ENCODE data around the gene RND1.
"Not testable (repeated sequence)": the region's sequence is repeated elsewhere in the genome, so short reads cannot be mapped to it uniquely, and the experiment has no call there.

RND1 gene

DNA sequence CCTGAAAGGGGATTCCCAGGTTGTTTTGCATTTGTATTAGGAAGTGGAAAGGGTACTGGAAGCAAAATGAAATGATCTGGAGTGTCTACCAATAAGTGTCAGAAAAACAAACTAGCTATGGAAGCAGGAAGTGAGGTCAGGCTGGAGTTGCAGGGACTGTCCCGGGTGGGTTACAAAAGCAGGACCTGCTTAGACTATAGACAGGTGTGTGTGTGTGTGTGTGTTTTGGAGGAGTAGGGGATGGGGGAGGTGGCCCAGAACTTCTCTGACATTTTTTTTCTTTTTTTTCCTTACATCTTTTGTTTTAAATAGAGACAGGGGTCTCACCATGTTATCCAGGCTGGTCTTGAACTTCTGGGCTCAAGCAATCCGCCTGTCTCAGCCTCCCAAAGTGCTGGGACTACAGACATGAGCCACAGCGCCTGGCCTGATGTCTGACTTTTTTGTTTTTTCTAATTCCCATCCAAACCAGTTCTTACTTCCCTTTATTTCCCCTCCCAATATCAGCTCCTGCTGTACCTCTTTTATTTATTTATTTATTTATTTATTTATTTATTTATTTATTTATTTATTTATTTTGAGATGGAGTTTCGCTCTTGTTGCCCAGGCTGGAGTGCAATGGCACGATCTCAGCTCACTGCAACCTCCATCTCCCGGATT is 512 bp upstream of the RND1 start:
- DNase-seq: no peak

DNA sequence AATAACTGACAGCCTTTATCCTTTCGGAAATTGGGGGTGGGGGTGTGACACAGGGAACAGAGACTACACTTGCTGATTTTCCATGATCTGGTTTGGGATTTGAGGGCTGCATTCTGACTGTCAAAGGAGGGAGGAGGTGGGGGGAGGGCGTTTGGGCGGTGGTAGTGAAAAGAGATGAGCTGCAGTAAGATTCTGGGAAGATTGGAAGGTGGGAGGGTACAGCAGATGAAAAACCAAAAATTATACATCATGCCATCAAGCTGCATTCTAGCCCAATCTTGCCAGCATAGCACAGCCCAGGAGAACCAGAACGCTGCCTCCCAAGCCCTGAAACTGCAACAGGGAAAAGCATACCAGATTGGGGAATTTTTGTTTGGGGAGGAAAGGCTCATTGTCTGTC is 2.4 kb downstream of the RND1 start:
- no peak for DNase-seq

DNA sequence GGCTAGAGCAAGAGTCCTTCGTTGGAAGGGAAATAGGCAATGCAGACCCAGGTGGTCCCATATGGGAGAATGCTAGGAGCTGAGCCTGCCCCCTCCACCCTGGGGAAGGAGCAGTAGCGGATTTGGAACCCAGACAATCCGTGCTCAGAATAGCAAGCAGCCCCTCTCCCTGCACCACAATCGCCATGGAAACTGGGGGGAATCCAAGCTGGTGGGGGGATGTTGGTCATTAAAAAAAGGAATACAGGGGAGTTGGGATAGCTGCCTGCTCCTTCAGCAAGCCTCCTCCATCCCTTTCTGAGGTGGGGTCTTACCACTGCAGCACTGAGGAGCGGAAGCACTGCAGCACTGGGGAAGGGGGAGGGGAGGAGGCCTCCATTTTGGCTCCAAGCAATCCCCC is 2.9 kb downstream of the RND1 start:
- no peak for DNase-seq

DNA sequence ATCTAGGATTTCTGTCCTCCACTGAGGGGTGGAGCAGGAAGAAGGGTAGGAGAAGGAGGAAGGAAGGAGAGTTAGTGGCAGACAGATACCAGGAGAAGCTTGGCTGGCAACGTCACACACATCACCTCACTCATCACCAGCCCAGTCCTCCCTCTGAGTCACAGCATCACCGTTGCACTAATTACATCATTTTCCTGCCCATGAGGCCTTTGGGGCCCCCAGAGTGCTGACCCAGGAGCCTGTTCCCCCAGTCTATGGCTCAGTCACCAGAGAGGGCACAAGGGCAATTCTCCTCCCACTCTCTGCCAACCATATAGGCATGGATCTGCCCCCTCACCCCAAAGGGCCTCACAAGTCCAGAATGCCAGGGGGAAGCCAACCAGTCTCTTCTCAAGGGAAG is 4.6 kb downstream of the RND1 start:
- no peak for DNase-seq

DNA sequence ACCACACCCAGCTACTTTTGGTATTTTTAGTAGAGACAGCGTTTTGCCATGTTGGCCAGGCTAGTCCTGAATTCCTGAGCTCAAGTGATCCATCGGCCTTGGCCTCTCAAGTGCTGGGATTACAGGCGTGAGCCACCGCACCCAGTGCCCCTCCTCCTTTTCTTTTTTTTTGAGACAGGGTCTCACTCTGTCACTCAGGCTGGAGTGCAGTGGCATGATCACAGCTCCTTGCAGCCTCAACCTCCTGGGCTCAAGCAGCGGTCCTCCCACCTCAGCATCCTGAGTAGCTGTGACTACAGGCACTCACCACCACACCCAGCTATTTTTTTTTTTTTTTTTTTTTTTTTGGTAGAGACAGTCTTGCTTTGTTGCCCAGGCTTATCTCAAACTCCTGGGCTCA is 5.4 kb downstream of the RND1 start:
- not testable (repeated sequence) for DNase-seq

DNA sequence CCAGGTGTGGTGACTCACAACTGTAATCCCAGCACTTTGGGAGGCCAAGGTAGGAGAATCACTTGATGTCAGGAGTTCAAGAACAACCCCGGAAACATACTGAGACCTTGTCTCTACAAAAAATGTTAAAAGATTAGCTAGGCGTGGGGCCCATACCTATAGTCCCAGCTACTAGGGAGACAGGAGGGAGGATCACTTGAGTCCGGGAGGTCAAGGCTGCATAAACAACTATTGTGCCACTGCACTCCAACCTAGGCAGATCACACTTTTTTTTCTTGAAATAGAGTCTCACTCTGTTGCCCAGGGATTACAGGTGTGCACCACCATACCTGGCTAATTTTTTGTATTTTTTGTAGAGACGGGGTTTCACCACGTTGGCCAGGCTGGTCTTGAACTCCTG is 6.1 kb downstream of the RND1 start:
- no peak for DNase-seq

DNA sequence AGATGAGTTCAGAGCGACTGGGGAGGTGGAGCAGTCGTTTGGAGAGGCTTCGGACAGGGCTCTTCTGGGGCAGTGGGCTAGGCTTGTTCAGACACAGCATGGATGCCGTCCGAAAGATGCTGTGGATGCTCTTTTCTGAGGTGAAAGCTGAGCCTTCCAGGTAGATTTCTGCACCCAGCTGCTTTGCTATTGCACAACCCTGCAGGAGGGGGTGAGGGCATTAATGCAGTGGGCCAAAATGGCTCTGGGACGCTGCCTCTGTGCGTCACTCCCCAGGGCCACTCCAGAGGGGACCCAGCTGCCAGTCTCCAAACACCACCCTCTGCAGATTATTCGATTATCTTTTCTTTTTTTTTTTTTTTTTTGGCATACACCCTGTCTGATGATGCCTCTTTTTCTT is 7.6 kb downstream of the RND1 start:
- DNase-seq: no peak

DNA sequence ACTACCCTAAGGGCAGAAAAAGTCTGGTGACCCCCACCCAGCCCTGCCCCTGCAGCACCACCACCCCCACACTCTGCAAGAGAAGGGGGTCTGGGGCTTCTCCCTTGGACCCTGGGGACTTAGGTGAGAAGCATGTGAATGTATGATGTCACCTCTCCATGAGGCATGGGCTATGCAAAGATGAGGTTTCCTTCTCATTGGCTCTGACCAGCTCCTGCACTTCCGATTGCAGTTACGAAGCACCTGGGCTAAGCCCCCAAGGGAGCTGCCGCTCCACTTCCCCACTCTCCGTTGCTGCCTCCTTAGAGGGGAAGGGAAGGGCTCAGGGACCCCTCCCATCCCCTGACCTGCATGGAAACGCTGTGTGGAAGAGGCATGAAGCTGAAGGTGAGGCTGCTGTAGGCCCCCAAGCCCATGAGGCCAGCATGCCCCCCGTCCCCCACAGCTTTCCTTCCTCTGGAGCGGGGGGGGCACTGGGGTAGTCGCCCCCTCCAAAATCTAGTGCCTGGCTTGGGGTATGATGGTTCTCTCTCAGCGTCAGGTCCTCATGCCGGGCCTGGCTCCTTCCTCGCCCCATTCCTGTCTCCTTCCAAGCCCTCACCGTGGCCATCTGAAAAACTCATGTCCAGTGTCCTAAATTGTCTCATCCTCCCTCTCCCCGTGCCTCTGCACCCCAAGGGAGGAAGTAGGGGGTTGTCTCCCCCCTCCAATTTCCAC is 8.2 kb downstream of the RND1 start:
- no peak for DNase-seq

DNA sequence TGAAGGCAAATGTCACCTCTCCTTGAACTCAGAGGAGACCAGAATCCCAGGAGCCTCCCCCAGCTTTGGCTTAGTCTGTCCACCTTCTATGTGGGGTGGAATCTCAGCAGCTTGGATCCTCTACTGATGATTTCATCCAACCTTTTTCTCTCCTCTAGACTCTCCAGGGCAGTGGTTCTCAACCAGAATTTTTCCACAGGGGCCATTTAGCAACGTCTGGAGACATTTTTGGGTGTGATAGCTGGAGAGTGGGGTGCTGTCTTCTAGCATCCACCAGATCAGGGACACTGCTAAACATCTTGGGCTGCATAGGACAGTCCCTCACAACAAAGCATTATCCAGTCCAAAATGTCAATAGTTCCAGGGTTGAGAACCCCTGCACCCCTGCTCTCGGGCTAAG is 9.3 kb downstream of the RND1 start:
- no peak for DNase-seq

DNA sequence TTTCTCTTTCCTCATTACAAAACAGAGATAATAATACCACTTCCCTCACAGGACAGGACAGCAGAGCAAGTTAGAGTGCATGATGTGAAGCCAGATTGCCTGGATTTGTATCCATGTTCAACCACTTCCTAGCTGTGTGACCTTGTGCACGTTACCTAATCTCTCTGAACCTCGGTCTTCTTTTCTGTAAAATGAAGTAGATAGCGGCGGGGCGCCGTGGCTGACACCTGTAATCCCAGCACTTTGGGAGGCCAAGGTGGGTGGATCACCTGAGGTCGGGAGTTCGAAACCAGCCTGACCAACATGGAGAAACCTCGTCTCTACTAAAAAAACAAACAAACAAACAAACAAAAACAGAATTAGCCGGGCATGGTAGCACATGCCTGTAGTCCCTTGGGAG is 10.7 kb downstream of the RND1 start:
- not testable (repeated sequence) for DNase-seq

DNA sequence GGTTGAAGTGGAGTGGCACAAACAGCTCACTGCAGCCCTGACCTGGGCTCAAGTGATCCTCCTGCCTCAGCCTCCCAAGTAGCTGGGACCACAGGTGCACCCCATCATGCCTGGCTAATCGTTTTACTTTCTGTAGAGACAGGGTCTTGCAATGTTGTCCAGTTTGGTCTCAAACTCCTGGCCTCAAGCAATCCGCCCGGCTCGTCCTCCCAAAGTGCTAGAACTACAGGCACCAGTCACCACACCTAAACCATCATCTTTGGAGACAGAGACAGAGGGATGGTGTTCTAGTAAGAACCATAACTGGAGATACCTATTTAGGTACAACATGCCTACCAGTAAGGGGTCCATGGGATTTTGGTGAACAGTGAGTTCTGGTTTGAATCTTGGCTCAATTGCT is 11.2 kb downstream of the RND1 start:
- DNase-seq: no peak

DNA sequence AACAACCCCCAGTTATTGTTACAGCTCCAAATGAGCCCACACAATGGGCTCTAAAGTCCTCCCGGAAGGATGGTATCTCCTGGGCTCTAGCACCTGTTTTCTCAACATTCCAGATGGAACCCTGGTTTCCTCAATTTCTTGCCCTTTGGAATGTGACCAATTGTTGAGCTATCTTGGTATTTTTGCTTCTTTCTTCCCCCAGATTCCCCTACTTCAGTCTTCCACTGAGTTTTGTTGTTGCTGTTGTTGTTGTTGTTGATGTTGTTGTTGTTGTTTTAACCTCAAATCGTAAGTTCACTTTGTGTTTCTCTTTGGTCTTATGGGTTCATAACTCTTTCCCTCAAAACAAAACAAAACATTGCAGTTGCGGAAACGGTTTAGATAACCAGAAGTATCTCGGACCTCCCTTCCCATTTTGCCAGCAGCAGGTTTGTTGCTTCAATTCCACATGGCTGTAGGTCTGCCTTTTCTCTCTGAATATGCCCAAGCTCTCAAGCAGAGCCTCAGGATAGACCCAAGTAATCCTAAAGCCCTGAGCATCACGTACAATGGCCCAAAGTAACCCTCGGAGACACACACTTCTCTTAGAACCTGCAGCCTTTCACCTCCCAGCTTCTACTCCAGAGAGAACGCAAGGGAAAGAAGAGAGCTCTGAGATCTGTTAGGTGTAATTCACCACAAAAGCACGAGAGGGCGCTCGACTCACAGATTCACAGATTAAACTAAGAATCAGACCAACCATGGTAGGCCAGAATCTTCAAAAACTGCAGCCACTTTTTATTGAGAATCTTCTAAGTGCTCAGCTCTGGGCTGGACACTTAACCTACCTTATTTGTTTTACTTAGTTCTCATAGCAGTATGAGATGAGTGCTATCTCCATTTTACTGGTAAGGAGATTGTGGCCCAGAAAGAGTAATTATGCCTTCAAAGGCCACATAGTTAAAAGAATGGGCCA is 12.7 kb downstream of the RND1 start:
- peak; percentile 83 for DNase-seq

DNA sequence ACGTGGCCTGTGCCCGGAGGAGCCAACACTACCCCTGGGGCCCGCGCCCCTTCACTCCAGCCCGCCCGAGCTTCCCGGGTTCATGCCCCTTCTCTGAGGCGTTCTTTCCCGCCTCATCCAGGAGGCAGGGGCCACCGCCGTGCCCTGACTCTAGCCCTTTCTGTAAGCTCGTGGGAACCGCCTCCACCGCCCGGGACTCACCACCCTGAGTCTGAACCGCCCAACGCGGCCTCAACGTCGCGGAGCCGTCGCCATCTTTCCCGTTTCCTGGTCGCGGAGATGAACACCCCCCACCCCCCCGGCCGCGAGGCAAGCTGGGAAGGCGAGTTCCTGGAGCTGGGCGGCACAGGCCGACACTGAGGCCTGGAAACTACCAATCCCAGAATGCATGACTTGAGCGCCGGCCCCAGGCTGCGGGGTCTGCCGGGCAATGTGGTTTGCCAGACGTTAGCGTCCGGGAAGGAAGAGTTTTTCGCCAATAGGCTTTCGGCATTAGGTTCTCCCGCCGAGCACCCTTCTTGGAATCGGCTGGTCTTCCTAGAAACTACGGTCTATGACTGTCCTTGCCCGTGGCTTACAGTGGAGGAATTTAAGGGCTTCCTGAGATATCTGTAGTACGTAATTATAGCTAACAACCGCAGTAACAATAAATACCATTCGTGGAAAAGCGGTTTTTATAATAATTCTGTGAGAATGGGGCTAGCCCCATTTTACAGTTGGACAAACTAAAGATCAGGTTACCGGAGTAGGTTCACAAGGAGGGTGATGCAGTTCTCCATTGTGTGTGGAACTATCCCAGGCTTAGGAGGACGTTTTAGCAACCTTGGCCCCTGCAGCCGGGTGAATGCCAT is 13.6 kb downstream of the RND1 start, which contains the start of gene DDX23:
Gene DDX23, minus strand, starts transcription at position 281 of the 851 bp plus-strand sequence. CDS start 6,381 bp downstream, outside the sequence.
- peak; percentile 90 for DNase-seq

DNA sequence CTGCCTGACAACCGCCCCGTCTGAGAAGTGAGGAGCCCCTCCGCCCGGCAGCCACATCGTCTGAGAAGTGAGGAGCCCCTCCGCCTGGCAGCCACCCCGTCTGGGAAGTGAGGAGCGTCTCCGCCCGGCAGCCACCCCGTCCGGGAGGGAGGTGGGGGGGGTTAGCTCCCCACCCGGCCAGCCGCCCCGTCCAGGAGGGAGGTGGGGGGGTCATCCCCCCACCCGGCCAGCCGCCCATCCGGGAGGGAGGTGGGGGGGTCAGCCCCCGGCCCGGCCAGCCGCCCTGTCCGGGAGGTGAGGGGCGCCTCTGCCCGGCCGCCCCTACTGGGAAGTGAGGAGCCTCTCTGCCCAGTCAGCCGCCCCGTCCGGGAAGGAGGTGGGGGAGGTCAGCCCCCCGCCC is 23.6 kb downstream of the RND1 start:
- not testable (repeated sequence) for DNase-seq

DNA sequence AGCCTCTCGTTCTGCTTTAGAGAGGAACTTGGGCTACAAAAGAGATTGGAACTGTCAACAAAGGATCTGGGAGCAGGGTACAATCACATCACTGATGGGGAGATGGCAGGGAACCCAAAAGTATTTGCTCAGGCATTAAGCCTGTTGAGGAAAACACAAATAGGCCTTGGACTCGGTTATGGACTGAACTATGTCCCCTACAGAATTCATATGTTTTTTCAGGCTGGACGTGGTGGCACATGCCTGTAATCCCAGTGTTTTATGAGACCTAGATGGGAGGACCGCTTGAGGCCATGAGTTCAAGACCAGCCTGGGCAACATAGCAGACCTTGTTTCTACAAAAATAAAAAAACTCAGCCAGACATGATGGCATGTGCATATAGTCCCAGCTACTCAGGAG is 27.6 kb downstream of the RND1 start:
- DNase-seq: no peak

DNA sequence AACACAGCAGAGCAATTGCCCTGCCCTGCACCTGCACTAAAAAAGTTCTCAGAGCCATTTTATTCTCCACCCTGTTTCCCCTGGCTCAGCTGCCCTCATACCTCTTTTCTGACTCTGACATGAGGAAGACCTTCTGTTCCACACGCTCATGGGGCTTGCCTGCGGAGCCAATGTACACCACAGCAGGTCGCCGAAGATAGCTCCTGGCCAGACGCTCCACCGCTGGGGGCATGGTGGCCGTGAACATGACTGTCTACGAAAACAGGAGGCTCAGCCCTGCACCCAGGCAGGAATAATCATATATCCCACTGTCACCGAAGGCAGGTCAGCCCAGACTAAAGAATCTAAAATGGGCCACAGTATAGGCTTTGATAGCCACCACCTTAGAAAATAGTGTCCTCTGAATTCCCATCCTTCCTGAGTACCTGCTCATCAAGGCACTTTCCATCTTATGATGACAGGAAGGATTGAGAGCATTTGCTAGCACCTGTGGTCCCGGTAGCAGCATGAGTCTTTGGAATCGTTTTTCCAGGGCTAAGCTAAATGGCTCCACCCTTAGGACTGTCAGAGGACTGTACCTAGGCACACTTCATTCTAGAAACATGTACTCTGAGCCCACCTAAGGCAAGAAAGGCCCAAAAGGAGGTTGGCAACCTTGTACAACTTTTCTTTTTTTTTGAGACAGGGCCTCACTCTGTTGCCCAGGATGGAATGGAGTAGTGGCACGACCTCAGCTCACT is 33.2 kb downstream of the RND1 start:
- no peak for DNase-seq

DNA sequence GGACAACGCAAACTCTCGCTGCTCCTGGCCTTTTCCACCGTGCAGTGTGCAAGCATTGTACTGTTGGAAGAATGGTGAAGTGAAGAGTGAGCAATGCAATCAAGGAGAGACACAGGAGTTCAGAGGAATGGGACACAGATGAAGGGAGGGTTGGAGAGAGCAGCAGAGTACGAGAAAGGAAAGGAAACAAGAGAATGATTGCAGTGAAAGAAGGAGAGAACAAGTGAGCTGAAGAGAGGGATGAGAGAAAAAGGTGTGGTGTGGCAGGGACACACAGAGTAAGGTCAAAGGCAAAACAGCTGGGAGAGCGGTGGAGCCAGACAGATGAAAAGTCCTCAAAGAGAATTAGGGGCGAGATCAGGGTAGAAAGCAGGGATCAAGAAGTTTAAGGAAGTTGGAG is 34.4 kb downstream of the RND1 start:
- DNase-seq: no peak

DNA sequence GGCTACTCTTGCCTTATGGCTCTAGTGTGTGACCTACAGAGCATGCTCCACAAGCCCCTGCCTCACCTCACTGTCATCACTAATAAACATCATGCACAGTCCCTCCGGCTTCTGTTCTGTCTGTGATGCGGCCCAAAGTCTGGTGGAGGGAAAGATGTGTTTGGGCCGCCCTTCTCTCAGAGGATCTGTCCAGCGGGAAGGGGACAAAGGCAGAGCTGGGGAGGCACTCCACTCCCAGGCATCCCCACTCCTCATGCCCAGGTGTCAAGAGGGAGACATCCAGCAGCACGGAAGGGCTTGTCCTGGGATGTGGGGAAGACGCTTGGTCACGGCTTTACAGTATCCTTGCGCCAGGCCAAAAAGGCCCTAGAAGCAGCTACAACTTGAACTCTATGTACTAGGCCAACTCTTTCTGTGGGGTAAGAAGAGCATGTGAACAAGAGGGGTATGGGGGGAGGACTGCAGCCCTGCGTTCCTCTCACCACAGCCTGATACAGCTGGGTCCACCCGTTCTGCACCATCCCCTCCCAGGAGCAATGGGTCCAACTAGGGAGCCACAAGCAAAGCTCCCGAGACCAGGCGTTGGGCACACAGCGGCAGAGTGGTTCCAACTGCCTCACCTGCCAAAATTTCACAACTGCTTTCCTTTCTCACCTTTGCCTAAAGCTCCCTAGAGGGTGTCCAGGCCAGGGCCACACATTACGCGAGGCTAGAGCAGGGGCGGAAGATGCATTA is 36.7 kb downstream of the RND1 start:
- no peak for DNase-seq

DNA sequence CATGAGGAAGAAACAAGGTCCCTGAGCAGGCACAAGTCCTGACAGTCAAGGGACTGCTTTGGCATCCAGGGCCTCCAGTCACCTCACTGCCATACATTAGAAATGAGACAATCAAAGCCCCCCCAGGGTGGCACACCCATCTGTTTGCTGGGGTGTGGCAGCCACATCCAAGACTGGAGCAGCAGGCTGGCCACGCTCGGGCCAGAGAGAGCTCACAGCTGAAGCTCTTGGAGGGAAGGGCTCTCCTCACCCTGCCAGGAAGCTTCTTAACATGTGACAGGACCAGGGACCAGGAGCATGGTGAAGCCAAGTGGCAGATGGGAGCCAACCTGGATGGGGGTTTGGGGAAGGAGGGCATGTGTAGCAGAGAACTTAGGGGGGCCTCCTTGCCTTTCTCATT is 37.4 kb downstream of the RND1 start:
- DNase-seq: no peak

DNA sequence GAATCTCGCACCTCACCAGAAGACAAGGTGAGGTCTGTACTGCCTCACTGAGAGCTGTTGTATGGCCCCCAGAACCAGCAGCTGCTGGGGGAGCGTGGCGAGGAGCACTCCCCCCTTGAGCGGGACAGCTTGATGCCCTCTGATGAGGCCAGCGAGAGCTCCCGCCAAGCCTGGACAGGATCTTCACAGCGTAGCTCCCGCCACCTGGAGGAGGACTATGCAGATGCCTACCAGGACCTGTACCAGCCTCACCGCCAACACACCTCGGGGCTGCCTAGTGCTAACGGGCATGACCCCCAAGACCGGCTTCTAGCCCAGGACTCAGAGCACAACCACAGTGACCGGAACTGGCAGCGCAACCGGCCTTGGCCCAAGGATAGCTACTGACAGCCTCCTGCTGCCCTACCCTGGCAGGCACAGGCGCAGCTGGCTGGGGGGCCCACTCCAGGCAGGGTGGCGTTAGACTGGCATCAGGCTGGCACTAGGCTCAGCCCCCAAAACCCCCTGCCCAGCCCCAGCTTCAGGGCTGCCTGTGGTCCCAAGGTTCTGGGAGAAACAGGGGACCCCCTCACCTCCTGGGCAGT is 38.1 kb downstream of the RND1 start:
- no peak for DNase-seq

DNA sequence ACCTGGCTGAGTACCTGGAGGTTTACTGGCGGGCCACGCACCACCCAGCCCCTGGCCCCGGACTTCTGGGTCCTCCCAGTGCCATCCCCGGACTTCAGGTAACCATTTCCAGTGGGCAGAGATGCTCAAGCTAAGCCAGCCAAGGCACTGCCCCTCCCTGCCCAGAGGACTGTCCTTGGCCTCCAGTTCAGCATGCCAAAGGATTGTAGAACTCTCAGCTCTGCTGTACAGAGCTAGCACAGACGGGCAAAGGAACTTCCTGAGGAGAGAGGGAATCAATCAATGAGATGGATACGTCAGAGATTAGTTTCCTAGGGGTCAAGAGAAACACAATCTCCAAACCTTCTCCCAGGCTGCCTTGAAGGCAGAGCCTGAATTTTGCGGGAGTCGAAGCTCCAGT is 38.6 kb downstream of the RND1 start:
- DNase-seq: no peak

Measured in central memory CD4-positive, alpha-beta T cell (primary cell).